Endothelial cell (in vitro differentiated cells): ENCODE results near the gene CFD. TPM values are rescaled to one million over a fixed set of nuclear protein-coding genes. Genes with fewer than 3 reads are reported as not detected.

Source experiments
- DNase-seq: peaks from one replicate; pipeline ENCODE4 v3.0.0; 2021; ENCODE audit warnings: low spot score
- H3K27ac Mint-ChIP-seq: one replicate; pipeline ENCODE4 v1.8.0; 2021; ENCODE audit warnings: mixed read lengths, inconsistent platforms; ENCODE audit not compliant: unreplicated experiment
- H3K27me3 Mint-ChIP-seq: one replicate; pipeline ENCODE4 v1.8.0; 2021; ENCODE audit warnings: mild to moderate bottlenecking, moderate library complexity, mixed read lengths, inconsistent platforms; ENCODE audit not compliant: unreplicated experiment
- H3K36me3 Mint-ChIP-seq: one replicate; pipeline ENCODE4 v1.8.0; 2021; ENCODE audit warnings: mild to moderate bottlenecking, low read depth, mixed read lengths, inconsistent platforms; ENCODE audit not compliant: unreplicated experiment
- H3K4me1 Mint-ChIP-seq: one replicate; pipeline ENCODE4 v1.8.0; 2021; ENCODE audit warnings: mild to moderate bottlenecking, mixed read lengths, inconsistent platforms; ENCODE audit not compliant: unreplicated experiment
- H3K4me3 Mint-ChIP-seq: one replicate; pipeline ENCODE4 v1.8.0; 2021; ENCODE audit warnings: mild to moderate bottlenecking, mixed read lengths, inconsistent platforms; ENCODE audit not compliant: unreplicated experiment
- H3K9me3 Mint-ChIP-seq: one replicate; pipeline ENCODE4 v1.8.0; 2021; ENCODE audit warnings: mixed read lengths, inconsistent platforms; ENCODE audit not compliant: unreplicated experiment
- microRNA-seq: library from miRNA; unstranded; fragments of <30 nt; microRNA quantifications from one replicate; pipeline ENCODE4, GENCODE V29; 2020; ENCODE audit not compliant: unreplicated experiment
- total RNA-seq: library from RNA; stranded (reverse); fragmentation: NEBNext Ultra II Directional; extraction: Animal tissue kit (Norgen Biotek cat#: 25700); gene quantifications from one replicate; pipeline ENCODE4 v1.2.1, GENCODE V29; 2021; ENCODE audit not compliant: unreplicated experiment
- TF ChIP-seq, protein P1 (sequence below): fragments of 200-600 bp; sonication (generic); IDR thresholded peaks from one replicate; pipeline ENCODE4 v1.5.0; 2021; ENCODE audit warnings: antibody characterized with exemption; ENCODE audit not compliant: unreplicated experiment

The CFD gene
- total RNA-seq, 1 donor from 2014 or later: 0.46 TPM

DNA sequence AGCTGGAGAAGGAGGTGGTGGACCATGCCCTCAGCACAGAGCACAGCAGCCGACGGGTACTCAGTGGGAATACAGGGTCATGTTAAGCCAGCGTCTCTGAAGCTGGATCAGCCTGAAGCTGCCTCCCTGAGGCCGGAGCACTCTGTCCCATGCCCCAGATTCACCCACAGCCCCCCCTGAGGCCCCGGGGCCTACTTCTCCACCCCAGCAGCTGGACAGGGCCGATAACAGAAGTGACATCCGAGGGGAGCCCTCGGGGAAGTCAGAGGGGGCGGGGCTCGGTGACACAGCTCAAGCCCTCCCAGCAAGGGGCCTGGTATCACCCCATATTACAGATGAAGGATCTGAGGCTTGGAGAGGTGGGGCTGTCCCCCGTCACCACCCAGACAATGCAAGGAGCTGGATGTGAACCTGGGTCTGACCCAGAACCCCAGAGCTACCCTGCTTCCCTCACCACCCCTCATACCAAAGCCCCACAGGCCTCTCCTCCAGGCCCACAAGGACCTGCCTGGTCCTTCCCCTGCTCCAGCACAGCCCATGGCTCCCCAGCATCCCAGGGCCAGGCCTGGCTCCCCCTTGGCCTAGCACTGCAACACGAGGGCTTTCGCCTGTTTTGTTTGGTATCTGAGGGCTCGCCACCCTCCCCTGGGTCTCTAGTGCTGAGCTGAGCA, 47.9 kb downstream of the CFD start:
- H3K9me3 Mint-ChIP-seq: no peaks in the 10 kb centered on the region
- H3K4me1 Mint-ChIP-seq: no peaks in the 10 kb centered on the region
- H3K27ac Mint-ChIP-seq: no peak overlapping the region
- no peak for DNase-seq
- TF ChIP-seq, protein P1, sequence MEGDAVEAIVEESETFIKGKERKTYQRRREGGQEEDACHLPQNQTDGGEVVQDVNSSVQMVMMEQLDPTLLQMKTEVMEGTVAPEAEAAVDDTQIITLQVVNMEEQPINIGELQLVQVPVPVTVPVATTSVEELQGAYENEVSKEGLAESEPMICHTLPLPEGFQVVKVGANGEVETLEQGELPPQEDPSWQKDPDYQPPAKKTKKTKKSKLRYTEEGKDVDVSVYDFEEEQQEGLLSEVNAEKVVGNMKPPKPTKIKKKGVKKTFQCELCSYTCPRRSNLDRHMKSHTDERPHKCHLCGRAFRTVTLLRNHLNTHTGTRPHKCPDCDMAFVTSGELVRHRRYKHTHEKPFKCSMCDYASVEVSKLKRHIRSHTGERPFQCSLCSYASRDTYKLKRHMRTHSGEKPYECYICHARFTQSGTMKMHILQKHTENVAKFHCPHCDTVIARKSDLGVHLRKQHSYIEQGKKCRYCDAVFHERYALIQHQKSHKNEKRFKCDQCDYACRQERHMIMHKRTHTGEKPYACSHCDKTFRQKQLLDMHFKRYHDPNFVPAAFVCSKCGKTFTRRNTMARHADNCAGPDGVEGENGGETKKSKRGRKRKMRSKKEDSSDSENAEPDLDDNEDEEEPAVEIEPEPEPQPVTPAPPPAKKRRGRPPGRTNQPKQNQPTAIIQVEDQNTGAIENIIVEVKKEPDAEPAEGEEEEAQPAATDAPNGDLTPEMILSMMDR: no peak
- no peak overlapping the region for H3K4me3 Mint-ChIP-seq
- H3K27me3 Mint-ChIP-seq: peaks cover 3% of the 10 kb centered on the region
- H3K36me3 Mint-ChIP-seq: no peaks in the 10 kb centered on the region

DNA sequence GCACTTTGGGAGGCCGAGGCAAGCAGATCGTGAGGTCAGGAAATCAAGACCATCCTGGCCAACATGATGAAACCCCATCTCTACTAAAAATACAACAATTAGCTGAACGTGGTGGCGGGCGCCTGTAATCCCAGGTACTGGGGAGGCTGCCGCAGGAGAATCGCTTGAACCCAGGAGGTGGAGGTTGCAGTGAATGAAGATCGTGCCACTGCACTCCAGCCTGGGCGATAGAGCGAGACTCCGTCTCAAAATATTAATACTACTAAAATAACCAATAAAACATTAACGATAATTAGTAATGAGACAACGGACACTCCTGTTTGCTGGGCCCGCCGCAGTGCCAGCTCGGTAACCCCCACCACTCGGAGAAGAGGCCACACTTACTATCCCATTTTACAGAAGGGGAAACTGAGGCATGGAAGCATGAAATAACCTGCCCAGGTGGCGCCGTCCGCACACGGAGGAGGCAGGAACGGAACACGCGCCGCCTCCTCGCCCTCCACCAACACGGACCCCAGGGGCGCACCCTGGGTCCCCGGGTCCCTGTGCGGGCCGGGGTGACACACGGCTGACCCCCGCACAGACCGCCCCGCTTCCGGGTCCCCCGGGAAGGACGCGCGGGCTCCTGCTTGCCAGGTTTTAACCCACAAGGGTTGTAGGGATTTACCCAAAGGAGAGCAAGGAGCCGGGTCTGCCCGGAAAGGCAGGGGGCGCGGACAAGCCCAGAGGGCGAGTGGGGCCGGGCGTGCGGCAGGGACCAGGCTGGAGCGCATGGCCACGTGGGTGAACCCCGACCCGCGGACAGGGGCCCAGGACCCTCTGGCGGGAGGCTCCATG, 52.0 kb downstream of the CFD start:
- no peak for DNase-seq
- Mint-ChIP-seq H3K9me3 (no peaks in the 10 kb centered on the region), H3K4me3 (peak overlapping the region; percentile 71), H3K36me3 (peaks cover 3% of the 10 kb centered on the region), H3K27me3 (peaks cover 5% of the 10 kb centered on the region), H3K27ac (no peak overlapping the region), H3K4me1 (no peaks in the 10 kb centered on the region)
- TF ChIP-seq, protein P1: no peak

DNA sequence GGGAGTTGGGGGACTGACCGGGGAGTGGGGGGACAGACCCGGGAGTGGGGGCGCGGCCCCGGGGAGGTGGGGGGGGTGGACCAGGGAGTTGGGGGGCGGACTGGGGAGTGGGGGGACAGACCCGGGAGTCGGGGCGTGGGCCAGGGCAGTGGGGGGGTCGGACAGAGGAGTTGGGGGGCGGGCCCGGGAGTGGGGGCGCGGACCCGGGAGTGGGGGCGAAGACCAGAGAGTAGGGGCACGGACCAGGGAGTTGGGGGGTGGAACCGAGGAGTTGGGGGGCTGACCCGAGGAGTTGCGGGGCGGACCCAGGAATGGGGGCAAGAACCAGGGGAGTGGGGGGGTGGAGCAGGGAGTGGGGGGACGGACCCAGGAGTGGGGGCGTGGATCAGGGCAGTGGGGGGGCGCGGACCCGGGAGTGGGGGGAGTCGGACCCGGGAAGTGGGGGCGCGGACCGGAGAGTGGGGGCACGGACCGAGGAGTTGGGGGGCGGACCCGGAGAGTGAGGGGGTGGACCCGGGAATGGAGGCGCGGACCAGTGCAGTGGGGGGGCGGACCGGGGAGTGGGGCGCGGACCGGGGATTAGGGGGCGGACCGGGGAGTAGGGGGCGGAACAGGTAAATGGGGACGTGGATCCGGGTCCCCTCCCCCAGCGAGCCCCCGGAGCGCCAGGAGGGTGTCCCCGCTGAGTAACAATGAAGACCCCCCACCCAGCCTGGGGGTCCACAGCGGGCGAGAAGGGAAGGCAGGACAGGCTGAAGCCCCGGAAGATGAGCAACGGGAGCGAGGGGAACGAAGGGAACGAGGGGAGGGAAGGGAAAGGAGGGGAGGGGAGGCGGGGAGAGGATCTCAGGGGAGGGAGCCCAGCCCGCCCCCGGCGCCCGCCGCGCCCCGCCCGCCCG, 53.0 kb downstream of the CFD start:
- Mint-ChIP-seq H3K27me3 (peaks cover 5% of the 10 kb centered on the region), H3K36me3 (peaks cover 3% of the 10 kb centered on the region), H3K9me3 (no peaks in the 10 kb centered on the region), H3K4me3 (peak overlapping the region; percentile 82), H3K27ac (no peak overlapping the region), H3K4me1 (no peaks in the 10 kb centered on the region)
- TF ChIP-seq, protein P1: no peak
- DNase-seq: no peak

Small RNAs within 50 kb of the gene (microRNA-seq; reads per million reads assigned to microRNA genes)
- gene MIR3187: 303 reads per million, percentile 88 among the genes with 10 or more reads in this experiment

Other genes with a start within 250 kb of the CFD start
- gene POLRMT, start 226.1 kb upstream of the CFD start, total RNA-seq: 53.6 TPM
- gene FGF22, start 219.8 kb upstream of the CFD start, total RNA-seq: not detected
- gene RNF126, start 196.4 kb upstream of the CFD start, total RNA-seq: 41.7 TPM
- gene FSTL3, start 183.3 kb upstream of the CFD start, total RNA-seq: 6.5 TPM
- not detected for gene PRSS57, start 164.2 kb upstream of the CFD start, total RNA-seq
- gene PALM, start 150.7 kb upstream of the CFD start, total RNA-seq: 42.0 TPM
- not detected for gene MISP, start 108.6 kb upstream of the CFD start, total RNA-seq
- 614 TPM for gene PTBP1, start 62.2 kb upstream of the CFD start, total RNA-seq
- gene PLPPR3, start 37.7 kb upstream of the CFD start, total RNA-seq: 17.6 TPM
- 0.21 TPM for gene AZU1, start 31.8 kb upstream of the CFD start, total RNA-seq
- gene PRTN3, start 18.7 kb upstream of the CFD start, total RNA-seq: not detected
- not detected for gene ELANE, start 7.4 kb upstream of the CFD start, total RNA-seq
- 66.5 TPM for gene MED16, start 33.5 kb downstream of the CFD start, total RNA-seq
- not detected for gene RNU6-9, start 33.8 kb downstream of the CFD start, total RNA-seq
- gene R3HDM4, start 53.6 kb downstream of the CFD start, total RNA-seq: 40.6 TPM
- not detected for gene KISS1R, start 57.7 kb downstream of the CFD start, total RNA-seq
- 108 TPM for gene ARID3A, start 66.4 kb downstream of the CFD start, total RNA-seq
- 53.1 TPM for gene WDR18, start 124.7 kb downstream of the CFD start, total RNA-seq
- gene GRIN3B, start 140.8 kb downstream of the CFD start, total RNA-seq: 0.95 TPM
- 182 TPM for gene TMEM259, start 161.5 kb downstream of the CFD start, total RNA-seq
- not detected for gene RNU6-2, start 161.9 kb downstream of the CFD start, total RNA-seq
- 456 TPM for gene CNN2, start 166.9 kb downstream of the CFD start, total RNA-seq
- 16.3 TPM for gene ABCA7, start 180.4 kb downstream of the CFD start, total RNA-seq
- 2.4 TPM for gene ARHGAP45, start 207.5 kb downstream of the CFD start, total RNA-seq
- gene POLR2E, start 235.7 kb downstream of the CFD start, total RNA-seq: 166 TPM
- 330 TPM for gene GPX4, start 244.3 kb downstream of the CFD start, total RNA-seq